ENCODE measurements around the gene MSN. TPM values are rescaled to one million over a fixed set of nuclear protein-coding genes. Genes with fewer than 3 reads are reported as not detected.
A peak's percentile ranks its signal among the peaks of the same experiment; 100 is the strongest.

The MSN gene
- total and polyA plus RNA-seq, 2 donors from 2014 or later, result 124 to 391 TPM

DNA sequence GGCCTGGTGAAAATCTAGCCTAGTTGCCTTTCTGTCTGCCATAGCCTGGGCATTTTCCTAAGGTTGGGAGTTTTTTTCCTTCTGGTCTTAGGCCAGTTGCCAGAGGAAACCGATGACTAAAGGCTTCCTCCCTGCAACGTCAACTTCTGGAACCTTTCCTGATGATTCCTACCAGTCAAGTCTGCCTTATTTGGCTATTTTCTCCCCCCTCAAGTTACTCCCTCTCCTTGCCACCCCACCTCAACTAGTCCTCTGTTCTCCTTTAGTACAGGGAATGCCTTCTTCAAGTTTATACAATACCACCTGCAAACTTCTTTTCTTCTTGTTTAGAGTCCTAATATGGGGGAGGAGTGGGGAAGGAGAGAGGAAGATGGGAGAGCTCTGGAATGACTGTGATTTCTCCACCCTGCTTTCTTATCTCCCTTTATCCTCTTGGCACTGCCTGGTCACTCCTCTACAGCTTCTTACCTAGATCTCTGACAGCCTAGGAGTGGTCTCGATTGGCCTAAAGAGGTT, 10.6 kb downstream of the MSN start:
- no peak overlapping the region for H3K4me3 ChIP-seq (ENCODE audit: low read length in 3 of 3)
- no peaks in the 10 kb centered on the region for H3K27me3 ChIP-seq (ENCODE audit: control insufficient read depth, insufficient read depth, low read length)
- peak; percentile 29 for FAIRE-seq
- H3K27ac ChIP-seq (ENCODE audit: low read depth in 2 of 2, low read length in 2 of 2), result peak overlapping the region; percentile 74 to 95
- intact Hi-C loops (cut with DNase I), result no loop called here
- TF ChIP-seq, protein P1, sequence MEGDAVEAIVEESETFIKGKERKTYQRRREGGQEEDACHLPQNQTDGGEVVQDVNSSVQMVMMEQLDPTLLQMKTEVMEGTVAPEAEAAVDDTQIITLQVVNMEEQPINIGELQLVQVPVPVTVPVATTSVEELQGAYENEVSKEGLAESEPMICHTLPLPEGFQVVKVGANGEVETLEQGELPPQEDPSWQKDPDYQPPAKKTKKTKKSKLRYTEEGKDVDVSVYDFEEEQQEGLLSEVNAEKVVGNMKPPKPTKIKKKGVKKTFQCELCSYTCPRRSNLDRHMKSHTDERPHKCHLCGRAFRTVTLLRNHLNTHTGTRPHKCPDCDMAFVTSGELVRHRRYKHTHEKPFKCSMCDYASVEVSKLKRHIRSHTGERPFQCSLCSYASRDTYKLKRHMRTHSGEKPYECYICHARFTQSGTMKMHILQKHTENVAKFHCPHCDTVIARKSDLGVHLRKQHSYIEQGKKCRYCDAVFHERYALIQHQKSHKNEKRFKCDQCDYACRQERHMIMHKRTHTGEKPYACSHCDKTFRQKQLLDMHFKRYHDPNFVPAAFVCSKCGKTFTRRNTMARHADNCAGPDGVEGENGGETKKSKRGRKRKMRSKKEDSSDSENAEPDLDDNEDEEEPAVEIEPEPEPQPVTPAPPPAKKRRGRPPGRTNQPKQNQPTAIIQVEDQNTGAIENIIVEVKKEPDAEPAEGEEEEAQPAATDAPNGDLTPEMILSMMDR (IDR thresholded peaks at IDR 0.05; ENCODE audit: borderline replicate concordance, extremely low read depth, insufficient read depth), result no peak
- no peaks in the 10 kb centered on the region for H3K9me3 ChIP-seq (ENCODE audit: control insufficient read depth in 2 of 3, insufficient read depth in 1 of 3, low read length in 3 of 3)
- peaks cover 0 to 33% (median 27%) of the 10 kb centered on the region in 3 donors for H3K4me1 ChIP-seq (ENCODE audit: control insufficient read depth in 2 of 3, insufficient read depth in 2 of 3, low read depth in 1 of 3, low read length in 3 of 3)
- H3K9ac ChIP-seq (ENCODE audit: low read length in 3 of 3), result no peak overlapping the region
- H3K36me3 ChIP-seq (ENCODE audit: control insufficient read depth in 2 of 3, insufficient read depth in 3 of 3, low read length in 3 of 3), result peaks cover 0 to 5% (median 0%) of the 10 kb centered on the region in 3 donors
- DNase-seq, result no peak

GRCh38 chrX:65679071-65679540, 11.7 kb downstream of the MSN start:
- Histone ChIP-seq H3K27ac (ENCODE audit: low read depth in 2 of 2, low read length in 2 of 2) (peak overlapping the region; percentile 74 to 95), H3K4me3 (ENCODE audit: low read length in 3 of 3) (no peak overlapping the region), H3K36me3 (ENCODE audit: control insufficient read depth in 2 of 3, insufficient read depth in 3 of 3, low read length in 3 of 3) (peaks cover 0 to 5% (median 0%) of the 10 kb centered on the region in 3 donors), H3K27me3 (ENCODE audit: control insufficient read depth, insufficient read depth, low read length) (no peaks in the 10 kb centered on the region), H3K9ac (ENCODE audit: low read length in 3 of 3) (no peak overlapping the region), H3K4me1 (ENCODE audit: control insufficient read depth in 2 of 3, insufficient read depth in 2 of 3, low read depth in 1 of 3, low read length in 3 of 3) (peaks cover 0 to 26% (median 17%) of the 10 kb centered on the region in 3 donors), H3K9me3 (ENCODE audit: control insufficient read depth in 2 of 3, insufficient read depth in 1 of 3, low read length in 3 of 3) (no peaks in the 10 kb centered on the region)
- no peak for DNase-seq
- intact Hi-C loops (cut with DNase I), result no loop called here
- TF ChIP-seq, protein P1 (IDR thresholded peaks at IDR 0.05; ENCODE audit: borderline replicate concordance, extremely low read depth, insufficient read depth), result no peak
- no peak for FAIRE-seq

- no peak overlapping the region for H3K9ac ChIP-seq (ENCODE audit: low read length in 3 of 3)
- intact Hi-C loops (cut with DNase I), result no loop called here
- H3K9me3 ChIP-seq (ENCODE audit: control insufficient read depth in 2 of 3, insufficient read depth in 1 of 3, low read length in 3 of 3), result no peaks in the 10 kb centered on the region
- no peaks in the 10 kb centered on the region for H3K36me3 ChIP-seq (ENCODE audit: control insufficient read depth in 2 of 3, insufficient read depth in 3 of 3, low read length in 3 of 3)
- H3K27me3 ChIP-seq (ENCODE audit: control insufficient read depth, insufficient read depth, low read length), result no peaks in the 10 kb centered on the region
- peaks cover 0 to 31% (median 20%) of the 10 kb centered on the region in 3 donors for H3K4me1 ChIP-seq (ENCODE audit: control insufficient read depth in 2 of 3, insufficient read depth in 2 of 3, low read depth in 1 of 3, low read length in 3 of 3)
- no peak overlapping the region for H3K27ac ChIP-seq (ENCODE audit: low read depth in 2 of 2, low read length in 2 of 2)
- no peak overlapping the region for H3K4me3 ChIP-seq (ENCODE audit: low read length in 3 of 3)
- DNase-seq (no peak), FAIRE-seq (no peak)
- TF ChIP-seq, protein P1 (IDR thresholded peaks at IDR 0.05; ENCODE audit: borderline replicate concordance, extremely low read depth, insufficient read depth), result no peak
These were observed 14.4 kb downstream of the MSN start for GRCh38 chrX:65681810-65682209.

DNA sequence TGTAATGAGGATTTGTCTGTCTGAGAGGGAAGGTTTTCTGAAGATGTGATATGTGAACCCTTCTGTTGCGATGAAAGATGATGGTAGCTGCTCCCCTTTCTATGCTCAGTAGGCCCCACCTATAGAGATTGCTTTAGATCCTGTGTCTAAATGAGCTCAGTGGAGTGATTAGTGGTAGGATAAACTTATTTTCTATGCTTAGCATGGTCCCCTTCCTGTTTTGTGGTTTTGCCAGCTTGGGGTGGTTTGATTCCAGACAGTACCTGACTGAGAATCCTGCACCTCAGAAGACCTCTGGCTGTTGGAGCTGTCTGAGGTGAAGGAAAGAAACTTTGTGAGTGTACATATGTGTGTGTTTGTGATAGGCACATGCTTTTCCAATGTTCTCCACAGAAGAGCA, 17.7 kb downstream of the MSN start:
- Histone ChIP-seq H3K9me3 (ENCODE audit: control insufficient read depth in 2 of 3, insufficient read depth in 1 of 3, low read length in 3 of 3) (no peaks in the 10 kb centered on the region), H3K36me3 (ENCODE audit: control insufficient read depth in 2 of 3, insufficient read depth in 3 of 3, low read length in 3 of 3) (no peaks in the 10 kb centered on the region), H3K4me3 (ENCODE audit: low read length in 3 of 3) (no peak overlapping the region), H3K27ac (ENCODE audit: low read depth in 2 of 2, low read length in 2 of 2) (no peak overlapping the region), H3K27me3 (ENCODE audit: control insufficient read depth, insufficient read depth, low read length) (no peaks in the 10 kb centered on the region), H3K4me1 (ENCODE audit: control insufficient read depth in 2 of 3, insufficient read depth in 2 of 3, low read depth in 1 of 3, low read length in 3 of 3) (peaks cover 0 to 45% (median 36%) of the 10 kb centered on the region in 3 donors), H3K9ac (ENCODE audit: low read length in 3 of 3) (no peak overlapping the region)
- FAIRE-seq, result no peak
- intact Hi-C loops (cut with DNase I), result no loop called here
- TF ChIP-seq, protein P1 (IDR thresholded peaks at IDR 0.05; ENCODE audit: borderline replicate concordance, extremely low read depth, insufficient read depth), result no peak
- no peak for DNase-seq
